ENCODE measurements around the gene RPL36AL. TPM values are rescaled to one million over a fixed set of nuclear protein-coding genes. Genes with fewer than 3 reads are reported as not detected.

Gene RPL36AL
- total and polyA plus RNA-seq, 7 experiments from 2014 or later, result 177 to 686 (median 408) TPM

- no peaks in the 10 kb centered on the region for H3K27me3 Mint-ChIP-seq
Observed at GRCh38 chr14:49641697-49642129, 21.3 kb upstream of the RPL36AL start.

GRCh38 chr14:49640540-49641417, 20.4 kb upstream of the RPL36AL start:
- peak overlapping the region in 5 of 9 donors; percentile 50 to 78 (median 55) for H3K27ac Mint-ChIP-seq
- POLR2A ChIA-PET, result interaction anchor here (0.8 to 1.3 kb wide), 3 partner anchors 47 to 55 kb away, joined by 3 to 4 read pairs (median 3); partner anchors contain the start of genes POLE2 and RPS29
- no peak overlapping the region for H3K4me3 ChIP-seq (ENCODE audit: low read length)
- H3K4me1 Mint-ChIP-seq, result peaks cover 36 to 68% (median 55%) of the 10 kb centered on the region in 7 donors
- H3K9me3 ChIP-seq (ENCODE audit: control insufficient read depth in 2 of 3, low read length in 3 of 3), result no peaks in the 10 kb centered on the region
- DNase-seq (no peak), ATAC-seq (no peak)
- H3K36me3 Mint-ChIP-seq, result peaks cover 4 to 17% (median 14%) of the 10 kb centered on the region in 5 donors
- H3K4me3 Mint-ChIP-seq, result no peak overlapping the region
- H3K27me3 Mint-ChIP-seq, result no peaks in the 10 kb centered on the region
- peaks cover 0 to 3% (median 0%) of the 10 kb centered on the region in 3 experiments for H3K36me3 ChIP-seq (ENCODE audit: control insufficient read depth in 2 of 3, insufficient read depth in 3 of 3, low read length in 3 of 3)
- intact Hi-C loops (cut with micrococcal nuclease), result no loop called here
- H3K27me3 ChIP-seq (ENCODE audit: control insufficient read depth in 2 of 2, insufficient read depth in 2 of 2, low read length in 2 of 2), result no peaks in the 10 kb centered on the region
- CTCF ChIA-PET, result interaction anchor here (0.8 kb wide), 1 partner anchor 195 kb away, joined by 3 read pairs; no protein-coding TSS in a partner anchor
- H3K27ac ChIP-seq (ENCODE audit: low read depth, low read length), result no peak overlapping the region
- no peaks in the 10 kb centered on the region for H3K9me3 Mint-ChIP-seq
- H3K4me1 ChIP-seq (ENCODE audit: control insufficient read depth in 2 of 2, insufficient read depth in 2 of 2, low read length in 2 of 2), result peaks cover 14 to 22% of the 10 kb centered on the region in 2 donors

More at GRCh38 chr14:49641697-49642129, 21.3 kb upstream of the RPL36AL start:
- ATAC-seq (no peak), DNase-seq (no peak)
- Histone ChIP-seq H3K36me3 (ENCODE audit: control insufficient read depth in 2 of 3, insufficient read depth in 3 of 3, low read length in 3 of 3) (peaks cover 0 to 3% (median 0%) of the 10 kb centered on the region in 3 experiments), H3K4me3 (ENCODE audit: low read length) (no peak overlapping the region), H3K4me1 (ENCODE audit: control insufficient read depth in 2 of 2, insufficient read depth in 2 of 2, low read length in 2 of 2) (peaks cover 7 to 13% of the 10 kb centered on the region in 2 donors), H3K27ac (ENCODE audit: low read depth, low read length) (no peak overlapping the region), H3K9me3 (ENCODE audit: control insufficient read depth in 2 of 3, low read length in 3 of 3) (no peaks in the 10 kb centered on the region), H3K27me3 (ENCODE audit: control insufficient read depth in 2 of 2, insufficient read depth in 2 of 2, low read length in 2 of 2) (no peaks in the 10 kb centered on the region)
- CTCF ChIA-PET, result interaction anchor here (1.0 kb wide), 1 partner anchor 56 kb away, joined by 3 read pairs; the partner anchor contains the start of gene RPS29
- H3K27ac Mint-ChIP-seq, result peak overlapping the region in 8 of 9 donors; percentile 14 to 81 (median 40)
- H3K9me3 Mint-ChIP-seq, result no peaks in the 10 kb centered on the region
- intact Hi-C loops (cut with micrococcal nuclease), result no loop called here
- H3K4me3 Mint-ChIP-seq, result no peak overlapping the region
- peaks cover 30 to 61% (median 49%) of the 10 kb centered on the region in 7 donors for H3K4me1 Mint-ChIP-seq
- POLR2A ChIA-PET, result interaction anchor here (0.6 to 1.2 kb wide), 4 partner anchors 21 to 125 kb away, joined by 3 to 4 read pairs (median 3); partner anchors contain the start of genes MGAT2 and RPL36AL
- H3K36me3 Mint-ChIP-seq, result peaks cover 4 to 15% (median 13%) of the 10 kb centered on the region in 5 donors

GRCh38 chr14:49637534-49638078, 17.2 kb upstream of the RPL36AL start:
- H3K36me3 Mint-ChIP-seq, result peaks cover 4 to 18% (median 14%) of the 10 kb centered on the region in 5 donors
- Histone ChIP-seq H3K4me3 (ENCODE audit: low read length) (no peak overlapping the region), H3K36me3 (ENCODE audit: control insufficient read depth in 2 of 3, insufficient read depth in 3 of 3, low read length in 3 of 3) (peaks cover 0 to 11% (median 0%) of the 10 kb centered on the region in 3 experiments), H3K9me3 (ENCODE audit: control insufficient read depth in 2 of 3, low read length in 3 of 3) (no peaks in the 10 kb centered on the region), H3K27me3 (ENCODE audit: control insufficient read depth in 2 of 2, insufficient read depth in 2 of 2, low read length in 2 of 2) (no peaks in the 10 kb centered on the region), H3K4me1 (ENCODE audit: control insufficient read depth in 2 of 2, insufficient read depth in 2 of 2, low read length in 2 of 2) (peaks cover 14 to 22% of the 10 kb centered on the region in 2 donors), H3K27ac (ENCODE audit: low read depth, low read length) (no peak overlapping the region)
- ATAC-seq (no peak), DNase-seq (no peak)
- peaks cover 0 to 2% (median 0%) of the 10 kb centered on the region in 11 donors for H3K9me3 Mint-ChIP-seq
- peaks cover 42 to 74% (median 59%) of the 10 kb centered on the region in 7 donors for H3K4me1 Mint-ChIP-seq
- intact Hi-C loops (cut with micrococcal nuclease), result loop anchor here in 1 of 2 donors (10.0 kb wide), 1 partner anchor 337 kb away; no protein-coding TSS in a partner anchor
- CTCF ChIA-PET, result interaction anchor here (0.7 to 4.9 kb wide), 3 partner anchors 11 to 674 kb away, joined by 4 to 37 read pairs (median 4); partner anchors contain the start of genes MGAT2 and RPL36AL
- H3K4me3 Mint-ChIP-seq, result peak overlapping the region in 5 of 10 donors; percentile 21 to 93 (median 40)
- no peaks in the 10 kb centered on the region for H3K27me3 Mint-ChIP-seq
- H3K27ac Mint-ChIP-seq, result peak overlapping the region in 7 of 9 donors; percentile 42 to 99 (median 90)
- POLR2A ChIA-PET, result interaction anchor here (1.0 to 8.5 kb wide), 5 partner anchors 15 to 225 kb away, joined by 4 to 226 read pairs (median 4); partner anchors contain the start of genes KLHDC2, MGAT2, POLE2 and RPL36AL

GRCh38 chr14:49636866-49637265, 16.4 kb upstream of the RPL36AL start:
- Histone ChIP-seq H3K36me3 (ENCODE audit: control insufficient read depth in 2 of 3, insufficient read depth in 3 of 3, low read length in 3 of 3) (peaks cover 0 to 11% (median 0%) of the 10 kb centered on the region in 3 experiments), H3K9me3 (ENCODE audit: control insufficient read depth in 2 of 3, low read length in 3 of 3) (no peaks in the 10 kb centered on the region), H3K27me3 (ENCODE audit: control insufficient read depth in 2 of 2, insufficient read depth in 2 of 2, low read length in 2 of 2) (no peaks in the 10 kb centered on the region), H3K4me3 (ENCODE audit: low read length) (no peak overlapping the region), H3K27ac (ENCODE audit: low read depth, low read length) (peak overlapping the region; percentile 96), H3K4me1 (ENCODE audit: control insufficient read depth in 2 of 2, insufficient read depth in 2 of 2, low read length in 2 of 2) (peaks cover 18 to 20% of the 10 kb centered on the region in 2 donors)
- Mint-ChIP-seq H3K4me1 (peaks cover 35 to 74% (median 58%) of the 10 kb centered on the region in 7 donors), H3K27ac (peak overlapping the region; percentile 40 to 99 (median 90)), H3K36me3 (peaks cover 4 to 19% (median 14%) of the 10 kb centered on the region in 5 donors), H3K4me3 (peak overlapping the region; percentile 5 to 97 (median 62)), H3K27me3 (no peaks in the 10 kb centered on the region), H3K9me3 (peaks cover 0 to 2% (median 0%) of the 10 kb centered on the region in 11 donors)
- no peak for DNase-seq
- POLR2A ChIA-PET, result interaction anchor here (0.6 to 8.5 kb wide), 4 partner anchors 14 to 130 kb away, joined by 3 to 226 read pairs (median 48); partner anchors contain the start of genes KLHDC2, MGAT2, POLE2 and RPL36AL
- intact Hi-C loops (cut with micrococcal nuclease), result loop anchor here in 1 of 2 donors (10.0 kb wide), 1 partner anchor 338 kb away; no protein-coding TSS in a partner anchor
- CTCF ChIA-PET, result interaction anchor here (4.9 kb wide), 1 partner anchor 15 kb away, joined by 37 read pairs; the partner anchor contains the start of genes MGAT2 and RPL36AL
- ATAC-seq, result no peak

- DNase-seq, result peak in 8 of 9 donors; percentile 55 to 83 (median 76)
- peak within 1 kb of the TSS; percentile 90 to 99 (median 97) for H3K27ac Mint-ChIP-seq
- peaks cover 0 to 2% (median 0%) of the 10 kb centered on the region in 11 donors for H3K9me3 Mint-ChIP-seq
- Histone ChIP-seq H3K9me3 (ENCODE audit: control insufficient read depth in 2 of 3, low read length in 3 of 3) (no peaks in the 10 kb centered on the region), H3K4me1 (ENCODE audit: control insufficient read depth in 2 of 2, insufficient read depth in 2 of 2, low read length in 2 of 2) (peaks cover 19 to 29% of the 10 kb centered on the region in 2 donors), H3K4me3 (ENCODE audit: low read length) (peak within 1 kb of the TSS; percentile 99), H3K27me3 (ENCODE audit: control insufficient read depth in 2 of 2, insufficient read depth in 2 of 2, low read length in 2 of 2) (no peaks in the 10 kb centered on the region), H3K27ac (ENCODE audit: low read depth, low read length) (peak within 1 kb of the TSS; percentile 96), H3K36me3 (ENCODE audit: control insufficient read depth in 2 of 3, insufficient read depth in 3 of 3, low read length in 3 of 3) (peaks cover 0 to 11% (median 0%) of the 10 kb centered on the region in 3 experiments)
- ChIA-PET CTCF (interaction anchor here (0.9 to 4.9 kb wide), 15 partner anchors 9 to 227 kb away, joined by 3 to 37 read pairs (median 4); partner anchors contain the start of genes KLHDC2, MGAT2, NEMF and POLE2), POLR2A (interaction anchor here (0.6 to 8.5 kb wide), 26 partner anchors 11 to 729 kb away, joined by 3 to 226 read pairs (median 4); partner anchors contain the start of genes KLHDC2, LRR1, MGAT2 and NEMF)
- H3K27me3 Mint-ChIP-seq, result no peaks in the 10 kb centered on the region
- ATAC-seq, result peak; percentile 55
- peaks cover 40 to 73% (median 54%) of the 10 kb centered on the region in 7 donors for H3K4me1 Mint-ChIP-seq
- H3K36me3 Mint-ChIP-seq, result peaks cover 4 to 19% (median 11%) of the 10 kb centered on the region in 5 donors
- intact Hi-C loops (cut with micrococcal nuclease), result loop anchor here (1.0 to 10.0 kb wide), 19 partner anchors 14 to 898 kb away; partner anchors contain the start of genes KLHDC2 (in 2 of the 2), LRR1 (in 2 of the 2), MGAT2 (in 2 of the 2) and POLE2 (in 2 of the 2)
- H3K4me3 Mint-ChIP-seq, result peak within 1 kb of the TSS; percentile 81 to 100 (median 96)
Observed at GRCh38 chr14:49634547-49635334, 14.3 kb upstream of the RPL36AL start, which contains the start of gene DNAAF2. Gene DNAAF2, minus strand, starts transcription at chr14:49635244. Its CDS starts 95 bp downstream, at chr14:49635149.

Measured in naive thymus-derived CD4-positive, alpha-beta T cell (primary cell).